Measurements from ENCODE around the gene FGD3. TPM values are rescaled to one million over a fixed set of nuclear protein-coding genes. Genes with fewer than 3 reads are reported as not detected.

Gene FGD3
- total and polyA plus RNA-seq, 2 of the 8 experiments (the other 6 are each of a cell fraction or from before 2014, with no cell fraction given): 1.4 to 1.9 TPM

DNA sequence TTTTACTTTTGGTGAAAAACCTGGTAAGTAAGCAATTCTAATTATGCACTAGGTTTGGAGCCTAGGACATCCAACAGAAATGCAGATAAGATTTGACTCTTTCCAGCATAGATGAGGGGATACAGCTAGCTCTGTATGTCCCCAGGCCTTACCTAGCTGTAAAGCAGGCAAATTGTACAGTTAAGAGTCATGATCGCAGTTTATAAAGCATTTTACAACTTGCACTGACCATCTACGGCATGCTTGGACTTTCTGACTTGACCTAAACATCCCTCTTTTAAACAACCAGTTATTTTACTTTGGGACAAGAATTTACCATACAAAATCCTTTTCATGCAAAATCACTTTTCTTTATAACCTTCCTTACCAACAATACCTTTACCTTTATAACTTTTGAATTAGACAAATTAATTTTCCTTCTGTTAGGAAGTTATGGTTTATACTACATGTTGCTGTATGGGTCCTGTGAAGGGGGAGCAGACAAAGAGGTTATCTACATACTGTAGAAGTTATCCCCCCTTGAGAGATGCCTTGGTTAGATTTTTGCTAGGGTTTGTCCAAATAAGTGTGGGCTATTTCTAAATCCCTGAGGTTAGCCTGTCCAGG is 36.8 kb downstream of the FGD3 start (continued):
- TF ChIP-seq, protein P1, sequence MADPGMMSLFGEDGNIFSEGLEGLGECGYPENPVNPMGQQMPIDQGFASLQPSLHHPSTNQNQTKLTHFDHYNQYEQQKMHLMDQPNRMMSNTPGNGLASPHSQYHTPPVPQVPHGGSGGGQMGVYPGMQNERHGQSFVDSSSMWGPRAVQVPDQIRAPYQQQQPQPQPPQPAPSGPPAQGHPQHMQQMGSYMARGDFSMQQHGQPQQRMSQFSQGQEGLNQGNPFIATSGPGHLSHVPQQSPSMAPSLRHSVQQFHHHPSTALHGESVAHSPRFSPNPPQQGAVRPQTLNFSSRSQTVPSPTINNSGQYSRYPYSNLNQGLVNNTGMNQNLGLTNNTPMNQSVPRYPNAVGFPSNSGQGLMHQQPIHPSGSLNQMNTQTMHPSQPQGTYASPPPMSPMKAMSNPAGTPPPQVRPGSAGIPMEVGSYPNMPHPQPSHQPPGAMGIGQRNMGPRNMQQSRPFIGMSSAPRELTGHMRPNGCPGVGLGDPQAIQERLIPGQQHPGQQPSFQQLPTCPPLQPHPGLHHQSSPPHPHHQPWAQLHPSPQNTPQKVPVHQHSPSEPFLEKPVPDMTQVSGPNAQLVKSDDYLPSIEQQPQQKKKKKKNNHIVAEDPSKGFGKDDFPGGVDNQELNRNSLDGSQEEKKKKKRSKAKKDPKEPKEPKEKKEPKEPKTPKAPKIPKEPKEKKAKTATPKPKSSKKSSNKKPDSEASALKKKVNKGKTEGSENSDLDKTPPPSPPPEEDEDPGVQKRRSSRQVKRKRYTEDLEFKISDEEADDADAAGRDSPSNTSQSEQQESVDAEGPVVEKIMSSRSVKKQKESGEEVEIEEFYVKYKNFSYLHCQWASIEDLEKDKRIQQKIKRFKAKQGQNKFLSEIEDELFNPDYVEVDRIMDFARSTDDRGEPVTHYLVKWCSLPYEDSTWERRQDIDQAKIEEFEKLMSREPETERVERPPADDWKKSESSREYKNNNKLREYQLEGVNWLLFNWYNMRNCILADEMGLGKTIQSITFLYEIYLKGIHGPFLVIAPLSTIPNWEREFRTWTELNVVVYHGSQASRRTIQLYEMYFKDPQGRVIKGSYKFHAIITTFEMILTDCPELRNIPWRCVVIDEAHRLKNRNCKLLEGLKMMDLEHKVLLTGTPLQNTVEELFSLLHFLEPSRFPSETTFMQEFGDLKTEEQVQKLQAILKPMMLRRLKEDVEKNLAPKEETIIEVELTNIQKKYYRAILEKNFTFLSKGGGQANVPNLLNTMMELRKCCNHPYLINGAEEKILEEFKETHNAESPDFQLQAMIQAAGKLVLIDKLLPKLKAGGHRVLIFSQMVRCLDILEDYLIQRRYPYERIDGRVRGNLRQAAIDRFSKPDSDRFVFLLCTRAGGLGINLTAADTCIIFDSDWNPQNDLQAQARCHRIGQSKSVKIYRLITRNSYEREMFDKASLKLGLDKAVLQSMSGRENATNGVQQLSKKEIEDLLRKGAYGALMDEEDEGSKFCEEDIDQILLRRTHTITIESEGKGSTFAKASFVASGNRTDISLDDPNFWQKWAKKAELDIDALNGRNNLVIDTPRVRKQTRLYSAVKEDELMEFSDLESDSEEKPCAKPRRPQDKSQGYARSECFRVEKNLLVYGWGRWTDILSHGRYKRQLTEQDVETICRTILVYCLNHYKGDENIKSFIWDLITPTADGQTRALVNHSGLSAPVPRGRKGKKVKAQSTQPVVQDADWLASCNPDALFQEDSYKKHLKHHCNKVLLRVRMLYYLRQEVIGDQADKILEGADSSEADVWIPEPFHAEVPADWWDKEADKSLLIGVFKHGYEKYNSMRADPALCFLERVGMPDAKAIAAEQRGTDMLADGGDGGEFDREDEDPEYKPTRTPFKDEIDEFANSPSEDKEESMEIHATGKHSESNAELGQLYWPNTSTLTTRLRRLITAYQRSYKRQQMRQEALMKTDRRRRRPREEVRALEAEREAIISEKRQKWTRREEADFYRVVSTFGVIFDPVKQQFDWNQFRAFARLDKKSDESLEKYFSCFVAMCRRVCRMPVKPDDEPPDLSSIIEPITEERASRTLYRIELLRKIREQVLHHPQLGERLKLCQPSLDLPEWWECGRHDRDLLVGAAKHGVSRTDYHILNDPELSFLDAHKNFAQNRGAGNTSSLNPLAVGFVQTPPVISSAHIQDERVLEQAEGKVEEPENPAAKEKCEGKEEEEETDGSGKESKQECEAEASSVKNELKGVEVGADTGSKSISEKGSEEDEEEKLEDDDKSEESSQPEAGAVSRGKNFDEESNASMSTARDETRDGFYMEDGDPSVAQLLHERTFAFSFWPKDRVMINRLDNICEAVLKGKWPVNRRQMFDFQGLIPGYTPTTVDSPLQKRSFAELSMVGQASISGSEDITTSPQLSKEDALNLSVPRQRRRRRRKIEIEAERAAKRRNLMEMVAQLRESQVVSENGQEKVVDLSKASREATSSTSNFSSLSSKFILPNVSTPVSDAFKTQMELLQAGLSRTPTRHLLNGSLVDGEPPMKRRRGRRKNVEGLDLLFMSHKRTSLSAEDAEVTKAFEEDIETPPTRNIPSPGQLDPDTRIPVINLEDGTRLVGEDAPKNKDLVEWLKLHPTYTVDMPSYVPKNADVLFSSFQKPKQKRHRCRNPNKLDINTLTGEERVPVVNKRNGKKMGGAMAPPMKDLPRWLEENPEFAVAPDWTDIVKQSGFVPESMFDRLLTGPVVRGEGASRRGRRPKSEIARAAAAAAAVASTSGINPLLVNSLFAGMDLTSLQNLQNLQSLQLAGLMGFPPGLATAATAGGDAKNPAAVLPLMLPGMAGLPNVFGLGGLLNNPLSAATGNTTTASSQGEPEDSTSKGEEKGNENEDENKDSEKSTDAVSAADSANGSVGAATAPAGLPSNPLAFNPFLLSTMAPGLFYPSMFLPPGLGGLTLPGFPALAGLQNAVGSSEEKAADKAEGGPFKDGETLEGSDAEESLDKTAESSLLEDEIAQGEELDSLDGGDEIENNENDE (IDR thresholded peaks at IDR 0.05; ENCODE audit: insufficient replicate concordance, low read length): no peak
- TF ChIP-seq CBX8 (IDR thresholded peaks at IDR 0.05; ENCODE audit: borderline replicate concordance, low read depth, low read length) (no peak), CBX5 (IDR thresholded peaks at IDR 0.05; ENCODE audit: low read depth, low read length) (0 out of 2 replicates have a peak, but pooled peaks have one; percentile 72)

All from H1 (cell line).